GM23338 (cell line): ENCODE results near the gene SRGAP3. TPM values are rescaled to one million over a fixed set of nuclear protein-coding genes. Genes with fewer than 3 reads are reported as not detected.

Source experiments
- ATAC-seq: fragments of 200-7000 bp; cut with Tn5 transposase; 3 replicates; pipeline ENCODE4 v1.9.1; 2020
- DNase-seq: peaks from one replicate; pipeline ENCODE4 v3.0.0-alpha.2; 2015; ENCODE audit warnings: low spot score
- H2AFZ ChIP-seq: fragments of 200-600 bp; sonication (generic); 2 replicates; pipeline ENCODE4 v1.8.0; 2016; ENCODE audit warnings: antibody characterized with exemption, mild to moderate bottlenecking, moderate library complexity
- H3F3A ChIP-seq: fragments of 200-600 bp; sonication (generic); replicated peaks from 2 replicates; pipeline ENCODE4 v1.8.0; 2017; ENCODE audit warnings: antibody characterized with exemption, mixed run types, low read depth
- H3K27ac ChIP-seq: fragments of 200-600 bp; sonication (generic); 2 replicates; pipeline ENCODE4 v1.6.1; 2016; ENCODE audit warnings: low read depth
- H3K27me3 ChIP-seq: fragments of 200-600 bp; sonication (generic); 2 replicates; pipeline ENCODE4 v1.8.0; 2016; ENCODE audit warnings: mild to moderate bottlenecking, mixed run types, moderate library complexity; ENCODE audit not compliant: insufficient read depth
- H3K36me3 ChIP-seq: fragments of 200-600 bp; sonication (generic); 2 replicates; pipeline ENCODE4 v1.8.0; 2016; ENCODE audit warnings: mild to moderate bottlenecking; ENCODE audit not compliant: insufficient read depth
- H3K4me1 ChIP-seq: fragments of 200-600 bp; sonication (generic); 2 replicates; pipeline ENCODE4 v1.8.0; 2016; ENCODE audit warnings: mild to moderate bottlenecking, moderate library complexity; ENCODE audit not compliant: insufficient read depth
- H3K4me2 ChIP-seq: fragments of 200-600 bp; sonication (generic); 2 replicates; pipeline ENCODE4 v1.7.1; 2017; ENCODE audit warnings: mixed run types
- H3K4me3 ChIP-seq: fragments of 200-600 bp; sonication (generic); 2 replicates; pipeline ENCODE4 v1.6.1; 2016; ENCODE audit warnings: mixed run types
- H3K79me2 ChIP-seq: fragments of 200-600 bp; sonication (generic); replicated peaks from 2 replicates; pipeline ENCODE4 v1.8.0; 2017; ENCODE audit warnings: mild to moderate bottlenecking; ENCODE audit not compliant: insufficient read depth
- H3K9me2 ChIP-seq: fragments of 200-600 bp; sonication (generic); 2 replicates; pipeline ENCODE4 v1.8.0; 2017; ENCODE audit not compliant: insufficient read depth
- H4K20me1 ChIP-seq: fragments of 200-600 bp; sonication (generic); replicated peaks from 2 replicates; pipeline ENCODE4 v1.8.0; 2017; ENCODE audit warnings: mild to moderate bottlenecking; ENCODE audit not compliant: insufficient read depth
- H3K27ac Mint-ChIP-seq: 2 replicates; pipeline ENCODE4 v1.8.0; 2020; ENCODE audit warnings: inconsistent platforms, mild to moderate bottlenecking, moderate library complexity, mixed read lengths
- H3K27me3 Mint-ChIP-seq: 3 replicates; pipeline ENCODE4 v1.8.0; 2022; ENCODE audit warnings: low read depth, mild to moderate bottlenecking, moderate library complexity, mixed read lengths, inconsistent platforms; ENCODE audit not compliant: insufficient read depth, poor library complexity
- H3K36me3 Mint-ChIP-seq: 3 replicates; pipeline ENCODE4 v1.8.0; 2021; ENCODE audit warnings: low read depth, mild to moderate bottlenecking, inconsistent platforms, moderate library complexity, mixed read lengths
- H3K4me1 Mint-ChIP-seq: 3 replicates; pipeline ENCODE4 v1.8.0; 2020; ENCODE audit warnings: mild to moderate bottlenecking, inconsistent platforms, mixed read lengths
- H3K4me3 Mint-ChIP-seq: 3 replicates; pipeline ENCODE4 v1.8.0; 2021; ENCODE audit warnings: moderate library complexity, mild to moderate bottlenecking, inconsistent platforms, mixed read lengths
- H3K9me3 Mint-ChIP-seq: 3 replicates; pipeline ENCODE4 v1.8.0; 2020; ENCODE audit warnings: moderate library complexity, mild to moderate bottlenecking, inconsistent platforms, mixed read lengths
- CREB1 ChIP-seq: fragments of 250-450 bp; sonication (Bioruptor Pico); IDR thresholded peaks from 2 replicates; pipeline ENCODE4 v1.5.0; 2020; ENCODE audit warnings: low read depth, mild to moderate bottlenecking, moderate library complexity
- EZH2 ChIP-seq: fragments of 200-600 bp; sonication (generic); IDR thresholded peaks from one replicate; pipeline ENCODE4 v1.8.0; 2017; ENCODE audit warnings: antibody characterized with exemption, mild to moderate bottlenecking, low read depth; ENCODE audit not compliant: unreplicated experiment
- EZH2phosphoT487 ChIP-seq: fragments of 200-600 bp; sonication (generic); IDR thresholded peaks from one replicate; pipeline ENCODE4 v1.8.1; 2018; ENCODE audit warnings: antibody characterized with exemption; ENCODE audit not compliant: unreplicated experiment
- JUNB ChIP-seq: IDR thresholded peaks from one replicate; pipeline ENCODE4 v1.6.1; 2016; ENCODE audit warnings: antibody characterized with exemption; ENCODE audit not compliant: unreplicated experiment
- NANOG ChIP-seq: IDR thresholded peaks from 2 replicates; pipeline ENCODE4 v1.6.1; 2016; ENCODE audit warnings: antibody characterized with exemption, borderline replicate concordance
- STAT1 ChIP-seq: IDR thresholded peaks from one replicate; pipeline ENCODE4 v1.6.1; 2016; ENCODE audit warnings: antibody characterized with exemption; ENCODE audit not compliant: unreplicated experiment
- ZNF331 ChIP-seq: fragments of 250-450 bp; sonication (Bioruptor Pico); IDR thresholded peaks from 2 replicates; pipeline ENCODE4 v1.5.0; 2020; ENCODE audit warnings: low read depth, mild to moderate bottlenecking, moderate library complexity
- polyA plus RNA-seq: library from polyadenylated mRNA; unstranded; fragments of >200 nt; fragmentation: Nextera tagmentation; extraction: Ambion mirVana; gene quantifications from 2 replicates; pipeline ENCODE4 v1.2.1, GENCODE V29; 2016
- total RNA-seq: library from RNA; depleted of rRNA; stranded (reverse); fragments of >200 nt; shearing (Covaris generic); gene quantifications from 2 replicates; pipeline ENCODE4 v1.2.3, GENCODE V29; 2014

The SRGAP3 gene
- total and polyA plus RNA-seq, 2 experiments from 2014 or later = 6.4 to 9.4 TPM

- H2AFZ ChIP-seq = no peak overlapping the region
- H3F3A ChIP-seq = peaks cover 2% of the 10 kb centered on the region; the same call in 1 of the 2 replicates
- H3K36me3 Mint-ChIP-seq = no peaks in the 10 kb centered on the region
- H3K4me1 ChIP-seq = peaks cover 18% of the 10 kb centered on the region
- DNase-seq (no peak), ATAC-seq (no peak)
- no peak overlapping the region for H3K4me2 ChIP-seq
- H3K27ac Mint-ChIP-seq = no peak overlapping the region
- H3K36me3 ChIP-seq = no peaks in the 10 kb centered on the region
- no peak overlapping the region for H3K4me3 Mint-ChIP-seq
- no peaks in the 10 kb centered on the region for H3K9me2 ChIP-seq
- H3K27ac ChIP-seq = no peak overlapping the region
- no peak for TF ChIP-seq EZH2
- no peak for TF ChIP-seq CREB1 (CRISPR knock-in tag)
- peaks cover 16% of the 10 kb centered on the region for H3K27me3 Mint-ChIP-seq
- H4K20me1 ChIP-seq = no peaks in the 10 kb centered on the region
- no peak overlapping the region for H3K4me3 ChIP-seq
- no peaks in the 10 kb centered on the region for H3K79me2 ChIP-seq
- H3K4me1 Mint-ChIP-seq = peaks cover 31% of the 10 kb centered on the region
- H3K27me3 ChIP-seq = no peaks in the 10 kb centered on the region
- H3K9me3 Mint-ChIP-seq = no peaks in the 10 kb centered on the region
Observed at GRCh38 chr3:9099702-9100512, 149.5 kb downstream of the SRGAP3 start.

DNA sequence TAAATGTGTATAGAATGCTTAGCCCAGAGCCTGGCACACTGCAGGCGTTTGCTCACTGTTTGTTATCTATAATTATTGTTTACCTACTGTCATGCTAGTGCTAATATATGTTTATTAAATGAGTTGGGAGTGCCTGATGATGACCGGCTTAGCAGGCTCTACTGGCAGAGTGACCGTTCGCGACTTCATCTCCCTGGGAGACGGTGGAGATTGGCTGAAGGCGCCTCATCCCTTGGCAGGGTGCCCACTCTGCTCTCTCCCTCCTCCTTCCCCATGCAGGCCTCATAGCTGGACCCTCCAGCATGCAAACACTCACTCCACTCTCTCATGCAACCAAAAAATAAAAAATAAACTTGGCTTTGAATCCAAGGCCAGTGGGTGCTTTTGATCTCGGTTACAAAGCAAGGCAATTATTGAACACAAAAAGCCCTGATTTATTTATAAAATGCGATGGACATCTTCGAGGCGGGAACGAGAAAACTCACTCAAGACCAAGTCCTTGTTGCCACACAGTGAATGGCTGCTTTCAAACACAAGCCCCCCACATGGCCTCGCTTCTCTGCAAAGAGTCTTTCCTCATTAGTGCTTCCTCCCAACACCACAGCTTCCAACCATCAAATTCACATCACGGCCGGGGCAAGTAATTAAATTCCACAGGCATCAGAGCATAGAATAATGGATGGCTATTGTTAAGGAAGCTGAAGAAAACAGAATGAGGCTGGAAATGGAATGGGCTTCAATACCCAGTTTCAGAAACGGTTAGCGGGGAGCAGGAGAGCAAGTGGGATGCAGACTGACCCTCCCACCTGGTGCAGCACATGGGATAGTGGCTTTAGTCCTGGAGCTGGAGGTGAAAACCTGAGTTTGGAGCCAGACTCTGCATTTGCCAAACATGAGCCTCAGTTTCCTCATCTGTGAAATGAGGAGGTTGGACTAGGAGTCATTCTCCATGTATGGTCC lies 150.4 kb downstream of the SRGAP3 start:
- Mint-ChIP-seq H3K9me3 (no peaks in the 10 kb centered on the region), H3K36me3 (no peaks in the 10 kb centered on the region), H3K4me3 (no peak overlapping the region), H3K4me1 (peaks cover 31% of the 10 kb centered on the region), H3K27me3 (peaks cover 16% of the 10 kb centered on the region), H3K27ac (no peak overlapping the region)
- Histone ChIP-seq H3K9me2 (no peaks in the 10 kb centered on the region), H3K36me3 (no peaks in the 10 kb centered on the region), H3K79me2 (no peaks in the 10 kb centered on the region), H2AFZ (no peak overlapping the region), H3K4me3 (no peak overlapping the region), H3K27me3 (no peaks in the 10 kb centered on the region), H3K27ac (no peak overlapping the region), H3K4me1 (peaks cover 18% of the 10 kb centered on the region), H3K4me2 (no peak overlapping the region), H3F3A (peaks cover 2% of the 10 kb centered on the region; the same call in 1 of the 2 replicates), H4K20me1 (no peaks in the 10 kb centered on the region)
- TF ChIP-seq ZNF331 (CRISPR knock-in tag) = no peak
- no peak for ATAC-seq
- no peak for DNase-seq

DNA sequence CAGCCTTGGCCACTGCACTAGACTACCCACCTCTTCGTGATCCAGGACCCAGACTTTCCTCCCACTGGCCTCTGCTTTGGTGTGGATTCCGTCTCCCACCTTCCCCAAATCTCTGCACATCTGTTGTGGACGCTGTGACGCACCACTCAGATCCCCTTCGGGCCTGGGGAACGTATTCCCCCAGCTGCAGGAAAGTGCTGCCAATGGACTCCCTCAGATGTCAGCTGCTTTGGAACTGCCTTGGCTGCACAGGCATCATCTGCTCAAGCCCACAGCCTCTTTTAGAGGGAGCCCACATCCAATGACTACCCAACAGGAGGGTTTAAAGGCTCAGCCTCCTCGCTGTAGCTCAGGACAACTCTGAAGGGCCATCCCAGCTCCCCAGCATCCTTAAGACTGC lies 152.0 kb downstream of the SRGAP3 start:
- peaks cover 6% of the 10 kb centered on the region for H3K4me1 ChIP-seq
- Mint-ChIP-seq H3K9me3 (no peaks in the 10 kb centered on the region), H3K4me1 (peaks cover 19% of the 10 kb centered on the region; the same call in 2 of the 3 replicates), H3K27me3 (peaks cover 16% of the 10 kb centered on the region), H3K36me3 (no peaks in the 10 kb centered on the region), H3K4me3 (no peak overlapping the region), H3K27ac (no peak overlapping the region)
- DNase-seq = no peak
- TF ChIP-seq EZH2phosphoT487 = no peak
- no peak for TF ChIP-seq STAT1
- TF ChIP-seq NANOG = no peak
- TF ChIP-seq JUNB = no peak
- no peak for TF ChIP-seq ZNF331 (CRISPR knock-in tag)
- TF ChIP-seq CREB1 (CRISPR knock-in tag) = no peak
- TF ChIP-seq EZH2 = no peak
- no peak overlapping the region for H3K4me3 ChIP-seq
- H3K27me3 ChIP-seq = no peaks in the 10 kb centered on the region
- no peaks in the 10 kb centered on the region for H3K9me2 ChIP-seq
- H3K4me2 ChIP-seq = no peak overlapping the region
- H3K27ac ChIP-seq = no peak overlapping the region
- no peaks in the 10 kb centered on the region for H4K20me1 ChIP-seq
- no peaks in the 10 kb centered on the region; the same call in 1 of the 2 replicates for H3F3A ChIP-seq
- no peak overlapping the region for H2AFZ ChIP-seq
- no peaks in the 10 kb centered on the region for H3K36me3 ChIP-seq
- no peaks in the 10 kb centered on the region for H3K79me2 ChIP-seq
- ATAC-seq = no peak
